Stimulated activated CD4-positive, alpha-beta T cell treated with anti-CD3 and anti-CD28 coated beads, Interleukin-1b, Interleukin-23, amount 100 ng/mL, for 1 hour (primary cell): ENCODE data around the gene NOD1.

Source experiments
- DNase-seq, 2 donors: peaks; one replicate each; pipeline ENCODE4 v3.0.0-alpha.2; 2020; ENCODE audit warnings: low read depth in 2 of 2

The NOD1 gene

DNA sequence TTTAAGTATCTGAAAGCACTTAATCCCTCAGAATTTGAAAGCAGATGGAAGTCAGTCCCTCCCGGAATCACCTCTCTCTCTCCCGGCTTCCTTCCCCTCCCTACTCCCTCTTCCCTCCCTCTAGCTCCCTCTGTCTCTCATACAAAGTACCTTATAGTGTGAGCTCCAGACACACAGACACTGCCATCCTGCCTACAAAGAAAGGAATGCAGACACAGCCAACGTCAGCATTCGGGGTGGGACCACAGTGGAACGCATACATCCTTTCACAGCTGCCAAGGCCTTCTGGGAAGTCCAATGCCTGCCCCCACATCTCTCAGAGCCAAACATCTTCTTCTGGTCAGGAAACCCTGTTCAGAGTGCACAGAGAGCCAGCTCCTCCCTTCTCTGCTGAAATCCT, 9.3 kb downstream of the NOD1 start:
- DNase-seq: no peak

DNA sequence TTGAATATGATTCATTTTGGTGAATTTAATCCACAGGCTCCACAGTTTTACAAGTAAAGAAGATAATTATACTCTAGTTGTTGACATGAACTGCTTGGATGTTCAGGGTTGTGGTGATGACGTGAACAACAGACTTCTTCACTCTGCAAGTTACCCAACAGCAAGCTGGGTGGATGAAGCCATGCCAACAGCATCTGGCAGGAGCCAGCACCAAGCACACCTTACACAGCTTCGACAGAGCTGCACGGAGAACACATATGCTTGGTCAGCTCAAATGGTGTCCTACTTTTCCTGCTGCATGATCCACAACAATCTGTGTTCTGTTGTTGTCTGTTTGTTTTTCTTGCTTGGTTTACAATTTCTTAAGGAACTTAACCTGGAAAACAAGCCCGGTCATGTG, 9.8 kb downstream of the NOD1 start:
- DNase-seq: no peak

DNA sequence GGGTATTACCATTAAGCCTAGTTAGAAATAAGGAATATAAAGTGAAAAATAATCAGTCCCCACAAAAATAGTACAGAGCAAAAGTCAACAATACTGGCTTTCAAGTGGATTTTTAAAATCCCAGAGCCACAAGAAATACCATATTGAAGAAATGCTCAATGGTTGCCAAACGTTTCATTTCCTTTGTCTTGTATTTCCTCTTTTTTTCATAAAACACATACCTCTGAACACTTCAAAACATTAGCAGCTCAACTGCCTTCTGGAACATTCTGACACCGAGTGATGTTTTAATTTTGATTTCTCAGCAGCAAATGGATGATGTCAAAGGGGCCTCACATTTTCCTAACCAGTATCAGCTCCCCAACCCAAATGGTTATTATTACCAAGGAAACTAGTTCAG, 10.5 kb downstream of the NOD1 start:
- DNase-seq: no peak

DNA sequence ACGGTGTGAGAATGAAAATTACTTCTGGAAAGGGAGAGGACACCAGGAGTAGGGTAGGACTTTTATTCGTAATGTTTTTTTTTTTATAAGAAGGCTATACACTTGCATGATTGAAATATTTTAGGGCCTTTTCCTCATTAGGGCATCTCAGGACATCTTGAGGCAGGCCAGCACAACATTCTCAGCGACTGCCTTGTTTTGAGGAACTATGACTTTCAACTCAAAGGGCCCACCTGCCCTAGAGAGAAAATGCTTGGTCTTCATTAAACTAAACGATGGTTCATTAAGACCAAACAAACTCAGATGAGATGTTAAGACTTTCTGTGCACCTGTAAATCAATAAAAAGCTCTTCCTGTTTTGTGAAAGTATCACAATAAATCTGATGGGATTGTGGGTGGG, 11.3 kb downstream of the NOD1 start:
- no peak for DNase-seq

DNA sequence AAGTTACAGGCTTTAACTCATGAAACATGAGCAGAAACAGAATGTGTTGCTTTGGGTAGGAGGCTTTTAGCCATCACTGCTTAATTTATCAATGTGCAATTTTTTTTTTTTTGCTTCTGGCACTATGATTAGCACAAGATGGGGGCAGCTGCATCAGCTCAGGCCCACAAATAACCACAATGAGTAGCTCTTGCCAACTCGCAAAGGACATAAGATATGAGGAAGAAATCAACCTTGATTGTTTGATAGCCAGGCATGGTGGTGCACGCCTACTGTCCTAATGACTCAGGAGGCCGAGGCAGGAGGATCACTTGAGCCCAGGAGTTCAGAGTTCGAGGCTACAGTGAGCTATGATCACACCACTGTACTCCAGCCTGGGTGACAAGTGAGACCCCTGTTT, 12.3 kb downstream of the NOD1 start:
- no peak for DNase-seq

DNA sequence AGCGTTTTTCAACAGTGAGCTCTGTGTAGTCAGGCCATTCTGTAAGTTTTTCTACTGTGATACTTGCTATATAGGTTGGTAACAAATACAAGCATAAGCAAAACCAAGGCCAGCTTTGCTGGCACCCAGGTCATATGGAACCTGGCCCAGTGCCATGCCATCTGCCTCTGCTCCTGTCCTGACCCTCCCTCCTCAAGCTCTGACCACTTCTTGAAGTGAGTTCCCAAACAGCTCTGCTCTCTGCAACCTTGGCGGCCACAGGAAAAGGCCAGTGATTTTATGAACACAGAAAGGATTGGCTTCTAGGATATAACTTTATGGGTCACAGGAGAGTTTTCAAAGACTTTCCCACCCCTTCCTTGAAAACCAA, 12.8 kb downstream of the NOD1 start:
- DNase-seq: no peak

DNA sequence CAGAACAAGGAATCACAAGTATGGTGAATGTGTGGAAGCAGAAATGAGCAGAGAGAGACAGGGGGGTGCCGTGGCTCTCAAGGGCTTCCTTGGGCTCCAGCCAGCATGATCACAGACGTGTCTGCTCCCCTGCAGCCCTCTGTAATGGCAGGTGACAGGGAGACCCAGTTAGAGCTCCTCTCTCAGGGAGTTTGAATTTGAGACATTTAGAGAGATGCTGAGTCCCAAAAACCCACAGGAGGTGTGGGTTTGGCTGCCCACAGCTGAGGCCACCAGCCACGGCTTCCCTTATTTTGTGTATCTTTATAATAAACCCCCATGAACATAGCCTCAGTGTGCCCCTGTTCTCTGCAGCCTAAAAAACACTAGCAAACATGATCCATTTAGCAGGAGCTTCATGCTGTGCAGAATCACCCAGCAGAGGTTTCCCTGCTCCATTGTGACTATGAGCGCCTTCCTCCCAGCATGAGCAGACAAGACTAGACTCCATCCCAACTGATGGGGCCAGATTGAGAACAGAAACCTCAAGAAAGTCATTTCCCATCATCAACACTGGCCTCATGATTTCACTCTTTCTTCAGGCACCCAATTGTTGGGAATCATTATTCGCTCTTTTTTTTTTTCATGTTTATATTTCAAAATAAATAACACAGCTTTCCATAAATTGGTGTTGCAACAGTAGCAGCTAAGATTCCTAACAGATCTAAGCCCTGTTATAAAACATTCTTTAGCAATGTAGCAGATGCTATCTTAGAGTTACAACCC, 13.4 kb downstream of the NOD1 start:
- DNase-seq: no peak

DNA sequence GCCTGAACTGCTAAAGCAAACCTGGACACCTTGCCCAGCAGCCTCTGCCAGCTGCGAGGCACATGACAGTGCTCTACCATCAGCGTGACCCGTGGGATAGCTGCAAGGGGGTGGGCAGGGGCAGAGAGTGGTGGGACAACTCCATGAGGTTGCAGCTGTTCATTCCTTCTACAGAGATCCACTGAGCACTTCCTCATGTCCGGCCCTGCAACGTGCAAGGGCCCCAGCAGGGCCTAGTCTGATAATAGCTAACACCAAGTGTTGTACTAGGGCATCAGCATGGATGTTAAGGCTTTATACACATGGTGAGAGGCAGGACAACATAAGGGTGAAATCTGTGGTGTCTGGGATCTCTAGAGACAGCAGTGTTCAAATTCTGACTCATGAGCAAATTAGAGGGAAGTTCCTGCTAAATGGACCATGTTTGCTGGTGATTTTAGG, 14.3 kb downstream of the NOD1 start:
- no peak for DNase-seq

DNA sequence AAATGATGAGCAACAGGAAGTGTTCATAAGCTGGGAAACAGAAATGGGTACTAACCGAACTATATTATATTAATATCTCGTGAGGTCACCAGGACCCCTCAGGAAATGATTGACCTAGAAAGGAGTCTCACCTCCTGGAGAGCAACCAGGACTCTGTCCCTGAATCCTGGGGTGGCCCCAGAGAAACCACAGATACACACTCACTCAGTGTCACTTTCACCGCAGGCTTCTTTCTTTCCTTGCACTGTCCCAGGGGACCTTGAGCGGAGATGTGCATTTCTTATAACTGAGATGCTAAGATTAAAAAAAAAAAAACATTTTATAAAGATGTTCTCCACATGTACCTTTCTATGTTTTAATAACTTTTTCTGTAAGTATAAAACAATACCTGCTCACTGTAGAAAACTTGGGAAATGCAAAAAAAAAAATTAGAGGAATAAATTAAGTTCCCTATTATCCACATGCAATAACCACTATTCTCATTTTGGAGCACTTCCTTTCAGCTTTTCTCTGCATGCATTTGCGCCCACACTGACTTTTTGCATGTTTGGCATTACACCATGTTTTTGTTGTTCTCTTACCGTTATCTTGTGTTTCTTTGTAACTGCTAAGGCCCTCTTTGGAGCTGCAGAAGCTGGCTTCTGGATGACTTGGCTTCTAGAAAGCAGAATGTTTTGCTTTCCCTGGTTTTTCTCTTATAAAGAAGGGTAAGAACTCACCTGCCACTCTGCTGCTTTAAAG, 15.0 kb downstream of the NOD1 start:
- DNase-seq: no peak

DNA sequence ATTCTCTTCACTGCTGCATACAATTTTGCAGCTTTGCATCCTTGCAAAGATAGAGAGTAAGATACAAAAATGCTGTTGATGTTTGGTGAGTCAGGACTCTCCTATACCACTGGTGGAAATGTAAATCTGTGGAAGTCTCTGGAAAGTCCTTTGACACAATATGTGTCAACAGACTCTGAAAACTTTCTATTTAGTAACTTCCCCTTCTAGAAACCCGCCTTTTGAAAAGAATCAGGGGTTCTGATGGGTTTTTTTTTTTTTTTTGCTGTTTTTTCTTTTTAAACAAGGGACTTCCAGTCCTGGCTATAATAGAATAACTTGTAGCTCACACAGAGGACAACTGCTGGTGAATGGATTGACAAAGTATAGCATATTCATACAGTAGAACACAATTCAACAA, 16.4 kb downstream of the NOD1 start:
- no peak for DNase-seq

DNA sequence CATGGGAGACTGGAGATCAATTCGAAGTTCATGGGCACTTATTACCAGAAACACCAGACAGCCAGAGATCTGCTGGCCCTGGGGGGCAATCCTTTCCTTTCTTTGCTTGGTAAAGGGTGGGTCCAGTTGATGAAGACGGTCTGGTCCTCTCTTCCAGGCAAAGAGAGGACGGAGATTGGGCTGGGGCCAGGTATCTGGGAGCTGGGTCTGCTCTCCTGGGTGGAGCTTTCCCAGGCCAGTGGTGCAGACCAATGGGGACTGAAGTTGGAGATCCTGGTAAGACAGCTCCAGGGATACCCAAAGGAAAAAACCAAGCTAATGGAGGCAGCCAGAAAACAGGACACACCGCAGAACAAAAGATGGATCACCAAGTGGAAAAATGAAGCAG, 18.3 kb downstream of the NOD1 start:
- no peak for DNase-seq

DNA sequence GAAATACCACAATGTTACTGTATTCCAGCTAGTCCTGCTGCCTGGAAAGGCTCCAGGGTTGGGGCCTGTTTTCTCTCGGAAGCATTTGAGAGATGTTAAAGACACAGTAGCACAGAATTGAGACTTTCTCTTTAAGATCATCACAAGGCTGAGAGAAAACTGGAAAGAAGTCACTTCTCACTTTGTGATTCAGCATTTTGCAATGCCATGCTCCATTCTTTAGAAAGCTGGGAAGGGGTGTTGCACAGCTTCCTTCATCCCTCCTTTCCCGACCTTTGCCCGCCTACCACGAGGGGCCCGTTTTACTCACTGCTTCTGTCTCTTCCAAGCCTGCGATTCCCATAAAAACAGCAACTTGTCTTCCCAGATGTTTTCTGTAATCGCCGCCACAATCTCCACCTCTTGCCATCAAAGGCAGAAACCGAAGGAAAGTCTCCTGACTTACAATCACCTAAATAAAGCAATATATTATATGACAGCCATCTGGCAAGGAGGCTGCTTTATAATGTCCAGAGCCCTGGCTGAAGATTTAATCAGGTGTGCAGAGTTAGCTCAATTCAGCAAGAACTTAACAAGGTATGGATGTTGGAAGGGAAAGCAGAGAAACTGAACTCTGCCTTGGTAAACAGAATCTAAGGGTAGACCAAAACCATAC, 18.9 kb downstream of the NOD1 start:
- DNase-seq: no peak

DNA sequence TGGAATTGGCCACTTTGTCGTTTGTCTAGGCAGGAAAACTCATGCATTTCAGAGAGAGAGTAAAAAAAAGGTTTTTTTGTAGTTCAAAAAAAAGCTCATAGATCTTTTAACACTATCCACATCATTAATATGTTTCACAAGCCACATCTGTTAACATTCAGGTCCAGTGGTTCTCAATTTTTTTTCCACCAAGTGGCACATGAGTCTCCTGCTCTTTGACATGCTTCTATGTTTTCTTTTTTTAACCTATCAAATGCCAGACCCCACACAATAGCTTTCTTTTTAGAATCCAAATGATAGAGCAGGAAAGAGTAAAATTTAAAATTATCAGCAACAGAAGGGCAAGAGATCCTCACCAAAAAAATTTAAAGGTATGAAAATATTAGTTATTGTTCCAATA, 20.3 kb downstream of the NOD1 start:
- DNase-seq: no peak

DNA sequence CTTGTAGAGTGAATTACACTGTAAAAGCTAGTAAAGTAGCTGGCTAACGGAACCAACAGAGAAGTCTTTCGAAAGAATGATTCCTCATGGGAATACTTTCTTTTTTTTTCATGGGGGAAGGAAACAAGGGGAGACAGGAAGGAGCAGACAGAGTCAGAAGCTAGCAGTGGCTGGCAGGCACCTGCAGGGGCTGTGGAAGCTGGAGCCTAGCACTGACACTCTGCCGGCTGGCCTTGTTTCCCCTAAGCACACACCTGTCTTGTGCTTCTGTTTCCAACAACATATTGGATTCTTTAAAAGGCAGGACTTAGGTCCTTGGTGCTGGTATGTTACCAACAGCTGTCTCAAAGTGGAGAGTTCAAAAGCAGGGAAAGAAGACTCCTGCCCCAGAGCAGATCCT, 24.7 kb downstream of the NOD1 start:
- no peak for DNase-seq

DNA sequence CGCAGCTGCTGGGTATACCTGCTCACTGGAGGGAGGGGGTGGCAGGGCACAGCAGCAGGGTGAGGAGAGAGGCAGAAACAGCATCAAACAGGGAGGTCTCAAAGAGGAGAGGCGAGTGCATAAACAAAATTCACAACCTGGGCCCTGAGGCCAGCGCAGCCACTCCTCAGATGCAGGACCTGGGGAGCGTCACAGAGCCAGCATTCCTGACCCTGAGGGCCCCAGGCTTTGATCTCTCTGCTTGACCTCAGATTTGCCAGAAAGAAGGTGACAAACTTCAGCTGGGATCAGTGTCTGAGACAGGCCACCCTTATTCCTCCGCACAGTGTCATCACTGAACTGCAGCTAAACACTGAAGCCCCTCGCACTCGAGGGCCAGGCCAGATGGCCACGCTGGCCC, 25.6 kb downstream of the NOD1 start:
- DNase-seq: no peak

DNA sequence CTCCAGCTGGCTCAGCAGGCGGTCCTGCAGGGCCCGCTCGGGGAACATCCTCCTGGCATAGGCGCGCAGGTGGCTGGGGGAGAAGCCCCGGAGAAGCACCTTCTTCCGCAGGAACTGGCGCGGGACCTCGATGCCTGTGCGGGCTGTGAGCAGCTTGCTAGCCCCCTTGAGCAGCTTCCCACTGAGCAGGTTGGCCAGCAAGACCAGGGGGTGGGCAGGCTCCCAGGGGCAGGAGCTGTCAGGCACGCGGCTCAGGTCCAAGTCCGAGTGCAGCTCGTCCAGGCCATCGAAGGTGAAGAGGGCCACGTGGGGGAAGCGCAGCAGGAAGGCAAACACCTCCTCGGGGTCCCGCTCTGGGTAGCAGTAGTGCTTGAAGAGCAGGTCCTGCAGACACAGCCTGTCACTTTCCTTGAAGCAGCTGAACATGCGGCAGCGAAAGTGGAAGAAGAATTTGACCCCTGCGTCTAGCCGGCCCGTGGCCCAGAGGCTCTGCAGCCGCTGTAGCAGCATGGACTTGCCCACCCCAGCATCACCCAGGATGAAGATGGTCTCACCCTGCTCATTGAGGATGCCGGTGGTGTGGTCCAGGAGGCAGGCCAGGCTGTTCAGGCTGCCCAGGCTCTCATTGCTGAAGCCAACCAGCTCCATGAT, 26.2 kb downstream of the NOD1 start:
- DNase-seq: no peak

DNA sequence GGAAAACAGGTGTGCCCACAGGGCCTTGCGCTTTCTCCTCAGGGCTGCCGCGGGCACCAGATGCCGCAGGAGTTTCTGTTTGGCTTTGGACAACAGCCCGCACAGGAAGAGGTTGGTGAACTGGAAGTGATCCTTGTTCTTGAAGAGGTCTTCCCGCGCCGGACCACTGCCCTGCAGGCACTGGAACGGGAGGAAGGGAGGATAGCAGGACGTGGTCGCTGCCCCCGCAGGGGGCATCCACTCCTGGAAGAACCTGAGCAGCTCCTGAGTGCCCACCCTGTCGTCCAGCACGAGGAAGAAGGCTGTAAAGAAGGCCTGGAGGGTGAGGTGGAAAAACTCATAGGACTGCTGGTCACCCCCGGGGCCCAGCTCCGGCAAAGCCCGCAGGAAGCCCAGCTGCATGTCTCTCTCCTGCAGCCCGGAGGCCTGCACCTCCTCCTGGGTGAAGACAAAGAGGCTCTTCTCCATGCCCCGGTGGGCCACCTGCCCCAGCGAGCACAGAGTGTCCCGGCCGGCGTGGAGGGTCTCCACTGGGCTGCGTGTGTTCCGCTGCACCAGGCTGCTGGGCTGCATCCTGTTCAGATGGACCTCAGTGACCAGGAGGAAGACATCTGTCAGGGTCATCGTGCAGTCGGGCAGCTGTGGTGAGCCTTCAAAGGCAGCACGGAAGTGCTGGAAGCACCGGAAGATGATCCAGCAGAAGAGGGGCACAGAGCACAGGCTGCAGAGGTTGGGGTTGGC, 26.9 kb downstream of the NOD1 start:
- DNase-seq: no peak

DNA sequence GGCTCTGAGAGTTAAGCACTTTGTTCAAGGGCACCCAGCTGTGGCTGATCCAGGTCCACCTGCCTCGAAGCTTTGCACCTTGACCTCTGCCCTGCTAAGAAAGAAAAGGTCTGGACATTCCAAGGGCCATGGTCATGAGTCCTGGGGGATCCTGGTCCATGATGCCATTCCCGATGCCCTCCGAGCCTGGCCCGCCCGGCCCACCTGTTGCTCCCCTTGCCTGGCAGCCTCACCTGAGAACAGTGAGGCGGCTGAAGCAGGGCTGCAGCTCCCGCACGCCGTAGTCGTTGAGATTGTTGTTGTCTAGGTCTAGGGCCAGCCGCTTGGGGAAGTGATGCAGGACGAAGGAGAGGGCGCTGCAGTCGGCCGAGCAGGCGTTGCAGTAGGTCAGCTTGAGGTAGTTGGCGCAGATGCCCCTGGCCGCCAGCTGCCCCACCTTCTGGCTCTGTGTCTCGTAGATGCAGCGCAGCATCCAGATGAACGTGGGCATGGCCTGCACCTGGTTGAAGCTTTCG, 27.5 kb downstream of the NOD1 start:
- DNase-seq: no peak

DNA sequence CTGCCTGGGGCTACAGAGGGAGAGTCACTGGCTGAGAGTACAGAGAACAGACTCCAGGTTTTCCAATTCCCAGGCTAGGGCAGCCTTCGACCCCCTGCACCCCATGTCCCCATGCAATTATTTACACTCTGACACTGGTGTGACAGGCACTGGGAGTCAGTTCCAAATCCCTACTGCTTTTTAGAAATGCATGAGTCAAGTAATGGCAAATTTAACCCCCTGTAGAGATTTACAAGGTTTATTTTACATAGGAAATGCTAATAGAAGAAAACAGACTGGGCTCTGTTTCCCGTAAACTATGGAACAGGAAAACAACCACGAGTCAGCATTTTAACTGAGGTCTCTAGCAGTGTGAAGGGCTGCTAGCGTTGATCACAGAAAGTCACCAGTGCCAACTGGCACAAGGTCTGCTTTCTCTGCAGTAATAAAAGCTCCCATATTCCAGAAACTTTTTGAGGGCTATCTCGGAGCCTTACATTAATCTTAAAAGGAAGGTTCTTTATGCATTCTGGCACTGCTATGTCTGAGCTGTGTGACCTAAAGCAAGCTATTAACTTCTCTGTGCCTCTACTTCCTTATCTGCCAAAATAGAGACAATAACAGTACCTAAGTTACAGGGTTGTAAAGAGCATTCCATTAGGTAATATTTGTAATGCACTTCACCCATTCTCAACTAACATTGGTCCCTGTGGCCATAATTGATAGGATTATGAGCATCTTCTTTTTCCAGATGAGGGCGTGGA, 28.2 kb downstream of the NOD1 start:
- DNase-seq: no peak

DNA sequence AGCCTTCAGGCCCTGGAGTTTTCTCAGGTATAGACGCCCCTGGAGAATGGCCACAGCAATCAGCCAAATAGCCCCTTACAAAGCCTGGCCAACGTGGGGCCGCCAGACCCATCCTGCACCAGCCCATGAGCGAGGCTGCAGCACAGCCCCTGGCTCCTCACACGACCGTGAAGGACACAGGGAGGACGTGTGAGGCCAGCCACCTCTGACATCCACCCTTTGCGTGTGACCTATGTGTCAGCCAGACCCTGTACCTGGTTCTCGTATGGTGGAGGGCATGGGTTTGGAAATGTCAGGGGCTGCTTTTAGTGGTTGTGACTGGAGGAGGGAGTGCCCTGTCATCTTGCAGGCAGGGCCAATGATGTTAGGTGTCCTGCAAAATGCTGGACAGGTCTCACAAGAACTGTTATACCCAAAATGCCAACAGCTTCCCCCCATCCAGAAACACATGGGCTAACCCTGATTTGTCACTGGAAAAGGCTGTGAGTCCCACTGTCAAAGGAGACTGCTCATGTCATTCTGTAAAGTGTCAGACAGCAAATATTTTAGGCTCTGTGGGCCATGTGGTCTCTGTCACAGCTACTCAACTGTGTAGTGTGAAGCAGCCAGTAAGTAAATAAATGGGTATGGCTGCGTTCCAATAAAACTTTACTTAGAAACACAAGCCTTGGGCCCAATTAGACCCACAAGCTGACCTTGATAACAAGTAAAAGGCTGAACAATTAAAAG, 30.0 kb downstream of the NOD1 start:
- DNase-seq: no peak
